ENCODE results near the gene POLR1F. TPM values are rescaled to one million over a fixed set of nuclear protein-coding genes. Genes with fewer than 3 reads are reported as not detected.

POLR1F gene
- polyA plus RNA-seq, 1 donor = 12.2 TPM

- no peak for DNase-seq (ENCODE audit: low read depth)
Observed at GRCh38 chr7:19675816-19676215, 33.0 kb downstream of the POLR1F start.

- no peak for DNase-seq (ENCODE audit: low read depth)
Observed at GRCh38 chr7:19674266-19674960, 34.4 kb downstream of the POLR1F start.

GRCh38 chr7:19670806-19671205, 38.0 kb downstream of the POLR1F start:
- DNase-seq (ENCODE audit: low read depth) = no peak

- no peak for DNase-seq (ENCODE audit: low read depth)
Observed at GRCh38 chr7:19665399-19666008, 43.3 kb downstream of the POLR1F start.

GRCh38 chr7:19663816-19664462, 44.9 kb downstream of the POLR1F start:
- DNase-seq (ENCODE audit: low read depth) = no peak

- no peak for DNase-seq (ENCODE audit: low read depth)
Observed at GRCh38 chr7:19648791-19649190, 60.0 kb downstream of the POLR1F start.

Other genes with a start within 250 kb of the POLR1F start
- gene TMEM196, start 64.6 kb upstream of the POLR1F start, polyA plus RNA-seq (ENCODE audit: insufficient read length) = not detected

Measured in forelimb muscle (tissue), 1 donor.